DMS153 treated with DMSO at 0.1 percent for 48 hours (cell line): ENCODE results near the gene ETFA.

Experiments
- DNase-seq: peaks from one replicate; lab custom pipeline; 2025; ENCODE audit not compliant: unreplicated experiment; lab: John Stamatoyannopoulos, UW

The ETFA gene

GRCh38 chr15:76197703-76198455 is 113.4 kb downstream of the ETFA start:
- no peak for DNase-seq

- DNase-seq = peak; percentile 0
These were observed 114.7 kb downstream of the ETFA start for GRCh38 chr15:76196269-76197231.

DNA sequence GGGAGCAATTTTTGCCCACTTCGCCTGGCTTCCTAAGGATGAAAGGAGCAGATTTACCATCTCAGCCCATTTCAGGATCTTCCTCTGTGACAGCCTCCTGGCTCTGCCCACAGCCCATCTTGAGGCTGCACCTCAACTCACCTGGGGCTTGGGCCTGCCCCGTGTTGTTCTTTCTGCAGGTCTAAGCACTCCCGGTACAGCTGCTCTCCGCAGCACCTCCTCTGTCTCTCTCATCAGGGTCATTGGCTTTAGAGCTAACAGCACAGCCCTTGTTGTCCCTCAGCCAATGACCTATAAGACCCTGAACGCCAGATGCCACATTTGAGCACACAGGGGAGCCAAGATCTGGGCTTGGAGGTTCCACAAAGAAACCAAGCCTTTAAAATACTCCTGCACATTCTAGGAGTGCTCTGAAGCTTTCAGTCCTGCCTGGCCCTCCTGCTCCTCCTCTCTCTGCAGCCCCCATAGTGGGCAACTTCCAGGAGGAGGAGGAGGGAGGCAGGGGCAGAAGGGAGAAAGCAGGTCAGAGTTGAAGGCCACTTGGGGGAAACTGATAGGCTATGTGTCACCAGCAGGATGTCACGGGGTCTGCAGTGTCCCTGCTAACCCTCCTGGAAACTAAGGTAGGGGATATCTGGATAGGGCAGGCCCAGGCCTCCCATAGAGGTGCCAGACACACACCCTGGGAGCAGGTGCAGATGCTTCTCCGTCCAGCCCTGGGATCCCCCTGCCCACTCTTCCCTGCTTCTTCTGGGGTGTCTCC is 115.6 kb downstream of the ETFA start:
- DNase-seq = no peak

DNA sequence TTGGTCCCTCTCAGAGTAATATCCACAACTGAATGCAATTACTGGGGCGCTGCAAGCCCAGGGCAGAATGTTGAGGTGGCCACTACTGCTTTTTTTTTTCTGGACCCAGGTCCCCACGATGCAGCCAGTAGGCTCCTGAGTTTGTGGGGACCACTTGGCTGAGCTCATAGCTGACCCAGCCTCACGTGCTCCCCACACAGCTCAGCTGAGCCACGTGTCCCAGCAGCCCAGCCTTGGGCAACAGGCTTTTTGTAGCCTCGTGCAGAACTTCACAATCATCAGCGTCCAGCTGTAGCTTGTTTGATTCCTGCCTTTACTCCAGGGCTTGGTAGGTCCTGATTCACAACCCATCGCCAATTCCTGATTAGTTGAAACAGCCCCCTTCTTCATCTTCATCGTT is 117.3 kb downstream of the ETFA start:
- DNase-seq = no peak

DNA sequence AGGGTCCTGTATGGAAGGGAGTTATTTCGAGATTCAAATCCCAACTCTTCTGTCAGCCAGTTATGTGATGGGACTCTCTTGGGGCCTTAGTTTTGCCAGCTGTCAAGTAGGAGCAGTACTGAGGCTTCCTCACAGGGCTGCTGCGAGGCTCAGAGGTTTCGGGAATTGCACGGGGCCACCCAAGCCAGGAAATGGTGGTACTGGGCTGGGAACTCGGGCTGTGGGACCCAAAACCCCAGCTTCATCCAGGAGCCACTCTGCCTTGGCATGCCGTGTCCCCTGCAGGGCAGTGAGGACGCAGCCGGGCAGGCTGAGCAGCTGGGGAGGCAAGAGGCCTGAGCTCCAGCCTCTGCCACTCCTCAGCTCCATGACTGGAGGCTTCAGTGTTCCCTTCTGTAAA is 118.6 kb downstream of the ETFA start:
- no peak for DNase-seq

- DNase-seq = no peak
These were observed 119.6 kb downstream of the ETFA start for GRCh38 chr15:76191539-76192244.

GRCh38 chr15:76190751-76191538 is 120.3 kb downstream of the ETFA start:
- peak; percentile 3 for DNase-seq

- no peak for DNase-seq
These were observed 121.2 kb downstream of the ETFA start for GRCh38 chr15:76190070-76190564.

GRCh38 chr15:76189106-76189505 is 122.2 kb downstream of the ETFA start:
- DNase-seq = no peak

- no peak for DNase-seq
These were observed 124.1 kb downstream of the ETFA start for GRCh38 chr15:76187163-76187562.

DNA sequence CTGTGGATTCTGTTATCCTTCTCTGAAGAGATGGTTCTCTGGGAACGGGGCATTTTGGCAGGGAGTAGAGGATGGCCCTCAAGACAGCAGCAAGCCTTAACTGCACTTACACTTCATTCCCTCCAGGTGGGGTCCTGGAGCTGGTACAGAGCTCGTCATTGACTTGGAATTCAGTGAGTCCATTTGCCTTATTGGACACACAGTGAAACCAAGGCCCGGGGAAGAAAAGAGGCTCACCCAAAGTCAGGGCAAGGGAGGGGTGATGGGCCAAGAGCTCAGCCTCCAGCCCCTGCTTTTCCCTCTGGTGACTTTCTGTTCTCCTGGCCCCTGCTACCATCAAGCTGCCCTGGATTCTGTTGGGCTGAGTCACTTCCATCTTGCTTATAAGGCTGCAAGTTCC is 125.6 kb downstream of the ETFA start:
- DNase-seq = peak; percentile 1

- no peak for DNase-seq
These were observed 126.6 kb downstream of the ETFA start for GRCh38 chr15:76184650-76185035.

DNA sequence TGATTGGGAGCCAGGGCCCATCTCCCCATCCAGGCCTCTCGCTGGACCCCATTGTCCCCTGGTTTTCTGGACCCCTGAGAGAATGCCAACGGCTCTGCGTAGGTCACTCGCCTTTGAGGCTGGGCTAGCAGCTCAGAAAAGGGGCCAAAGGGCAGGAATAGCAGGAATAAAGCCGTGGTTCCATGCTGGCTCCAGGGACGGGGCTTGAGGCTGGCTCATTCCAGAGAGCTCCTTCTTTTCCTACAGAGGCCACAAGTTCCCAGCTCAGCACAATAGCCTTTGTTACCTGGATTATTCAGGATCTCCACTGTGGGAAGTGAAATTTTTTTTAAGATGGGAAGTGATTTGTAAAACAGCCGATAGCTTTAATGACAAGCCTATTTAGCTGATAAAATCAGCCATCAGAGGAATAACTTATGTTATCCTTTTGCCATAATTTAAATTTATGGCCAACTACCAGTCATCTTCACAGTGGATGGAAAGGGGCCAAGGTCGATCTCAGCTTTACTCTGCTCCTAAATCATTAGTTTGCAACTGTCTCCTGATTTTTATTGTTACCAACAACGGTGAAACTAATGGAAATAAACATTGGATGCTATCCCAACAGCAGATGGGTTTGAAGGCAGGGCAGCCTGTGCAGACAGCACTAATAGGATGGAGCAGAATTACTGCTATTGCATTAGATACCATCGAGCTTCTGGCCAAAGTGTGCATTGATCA is 127.2 kb downstream of the ETFA start:
- no peak for DNase-seq

DNA sequence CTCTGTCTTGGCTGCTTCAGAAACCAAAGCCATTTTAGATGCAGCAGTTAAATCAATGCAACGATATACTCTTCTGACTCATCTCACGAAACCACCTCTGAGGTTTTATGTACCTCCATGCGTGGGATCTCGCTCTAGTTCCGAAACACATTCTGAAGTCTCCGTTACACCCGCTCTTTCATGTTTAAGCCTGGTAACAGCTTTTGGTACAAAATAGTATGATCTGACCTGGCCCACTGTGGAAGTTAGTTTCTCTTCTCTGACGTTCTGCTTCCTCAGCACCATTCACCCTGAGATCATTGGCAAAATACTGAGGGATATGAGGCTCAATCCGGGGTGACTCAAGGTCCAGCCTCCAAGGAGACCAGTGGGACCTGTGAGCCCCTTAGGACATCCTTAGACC is 129.6 kb downstream of the ETFA start:
- DNase-seq = no peak

DNA sequence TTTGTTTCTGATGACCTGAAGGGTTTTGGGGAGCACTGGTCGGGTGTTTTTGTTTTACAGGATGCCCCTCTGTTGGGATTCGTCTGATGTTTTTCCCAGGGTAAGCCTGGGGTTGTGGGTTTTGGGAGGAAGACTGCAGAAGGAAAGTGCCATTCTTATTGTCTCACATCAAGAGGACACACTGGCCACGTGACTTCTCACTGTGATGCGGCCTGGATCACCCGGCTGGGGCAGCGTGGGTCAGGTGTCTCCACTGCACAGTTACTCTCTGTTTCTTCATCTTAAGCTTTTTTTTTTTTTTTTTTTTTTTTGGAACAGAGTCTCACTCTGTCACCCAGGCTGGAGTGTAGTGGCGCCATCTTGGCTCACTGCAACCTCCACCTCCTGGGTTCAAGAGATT is 130.9 kb downstream of the ETFA start:
- DNase-seq = no peak

GRCh38 chr15:76179023-76179422 is 132.2 kb downstream of the ETFA start:
- no peak for DNase-seq

- DNase-seq = no peak
These were observed 132.8 kb downstream of the ETFA start for GRCh38 chr15:76178296-76179000.

GRCh38 chr15:76177491-76178040 is 133.7 kb downstream of the ETFA start:
- no peak for DNase-seq
